GM12874 (cell line): Measurements from ENCODE around the gene GLUL.

Experiments
- TF ChIP-seq, protein P1 (sequence below): IDR thresholded peaks from 2 replicates; pipeline ENCODE4 v1.5.1; 2011; ENCODE audit warnings: low read depth, mild to moderate bottlenecking, control low read depth, low read length, moderate library complexity; ENCODE audit not compliant: insufficient read depth

The GLUL gene

GRCh38 chr1:182407724-182408123, 16.1 kb upstream of the GLUL start:
- TF ChIP-seq, protein P1, sequence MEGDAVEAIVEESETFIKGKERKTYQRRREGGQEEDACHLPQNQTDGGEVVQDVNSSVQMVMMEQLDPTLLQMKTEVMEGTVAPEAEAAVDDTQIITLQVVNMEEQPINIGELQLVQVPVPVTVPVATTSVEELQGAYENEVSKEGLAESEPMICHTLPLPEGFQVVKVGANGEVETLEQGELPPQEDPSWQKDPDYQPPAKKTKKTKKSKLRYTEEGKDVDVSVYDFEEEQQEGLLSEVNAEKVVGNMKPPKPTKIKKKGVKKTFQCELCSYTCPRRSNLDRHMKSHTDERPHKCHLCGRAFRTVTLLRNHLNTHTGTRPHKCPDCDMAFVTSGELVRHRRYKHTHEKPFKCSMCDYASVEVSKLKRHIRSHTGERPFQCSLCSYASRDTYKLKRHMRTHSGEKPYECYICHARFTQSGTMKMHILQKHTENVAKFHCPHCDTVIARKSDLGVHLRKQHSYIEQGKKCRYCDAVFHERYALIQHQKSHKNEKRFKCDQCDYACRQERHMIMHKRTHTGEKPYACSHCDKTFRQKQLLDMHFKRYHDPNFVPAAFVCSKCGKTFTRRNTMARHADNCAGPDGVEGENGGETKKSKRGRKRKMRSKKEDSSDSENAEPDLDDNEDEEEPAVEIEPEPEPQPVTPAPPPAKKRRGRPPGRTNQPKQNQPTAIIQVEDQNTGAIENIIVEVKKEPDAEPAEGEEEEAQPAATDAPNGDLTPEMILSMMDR: no peak

DNA sequence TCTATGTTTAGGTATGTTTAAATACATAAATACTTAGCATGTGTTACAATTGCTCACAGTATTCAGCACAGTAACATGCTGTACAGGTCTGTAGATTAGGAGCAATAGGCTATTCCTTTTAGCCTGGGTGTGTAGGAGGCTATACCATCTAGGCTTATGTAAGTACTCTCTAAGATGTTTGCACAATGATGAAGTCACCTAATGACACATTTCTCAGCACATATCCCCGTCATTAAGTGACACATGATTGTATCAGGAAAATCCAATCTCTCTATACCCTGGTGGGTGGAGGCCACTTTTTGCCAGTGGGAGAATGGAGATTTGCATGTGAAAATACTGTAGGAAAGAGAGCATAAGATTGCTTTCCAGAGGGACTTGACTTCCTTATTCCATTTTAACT, 14.4 kb upstream of the GLUL start:
- TF ChIP-seq, protein P1: no peak

- TF ChIP-seq, protein P1: no peak
Observed at GRCh38 chr1:182405578-182405977, 14.0 kb upstream of the GLUL start.

- TF ChIP-seq, protein P1: peak; percentile 25; the same call in 1 of the 2 replicates
Observed at GRCh38 chr1:182404781-182405180, 13.2 kb upstream of the GLUL start.

DNA sequence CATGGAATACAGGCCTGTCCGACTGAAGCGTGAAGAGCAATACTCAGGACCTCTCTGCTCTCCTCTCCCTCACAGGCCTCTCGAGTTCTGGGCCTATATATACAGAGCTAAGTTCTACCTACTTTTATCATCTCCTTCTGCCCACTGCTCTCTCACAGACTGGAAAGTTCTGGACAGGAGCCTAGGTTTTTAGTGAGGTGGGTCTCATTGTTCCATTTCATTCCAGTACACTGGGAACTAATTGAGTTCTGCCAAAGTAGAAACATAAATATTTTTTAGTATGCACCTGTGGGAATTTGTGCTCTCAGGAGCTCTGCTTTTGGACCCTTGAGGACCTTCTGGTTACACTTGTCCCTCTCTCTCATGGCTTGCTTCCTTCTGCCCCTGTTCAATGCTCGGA, 9.0 kb upstream of the GLUL start, which contains the start of gene TEDDM1:
Gene TEDDM1, minus strand, starts transcription at position 101 of the 400 bp plus-strand sequence. CDS start 182 bp downstream, outside the sequence.
- TF ChIP-seq, protein P1: no peak

GRCh38 chr1:182397653-182398393, 6.2 kb upstream of the GLUL start:
- TF ChIP-seq, protein P1: no peak

DNA sequence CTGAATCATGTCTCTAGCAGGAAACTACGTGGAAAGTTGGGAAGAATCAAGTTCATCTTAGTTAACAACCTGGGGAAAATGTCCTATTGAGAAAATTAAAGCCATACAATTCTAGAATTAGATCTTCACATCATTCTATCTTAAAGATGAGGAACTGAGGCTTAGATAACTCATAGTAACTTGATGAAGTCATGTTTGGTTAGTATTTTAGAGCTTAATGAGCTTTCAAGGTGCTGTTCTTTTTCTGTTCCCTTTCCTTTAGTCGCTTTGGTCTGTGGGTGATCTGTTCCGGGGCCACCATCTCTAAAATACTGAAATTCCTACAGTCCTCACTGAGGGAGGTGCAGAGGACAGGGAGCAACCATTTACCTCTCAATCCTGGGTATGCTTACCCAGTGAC, 4.3 kb upstream of the GLUL start:
- TF ChIP-seq, protein P1: no peak
